ENCODE data around the gene PDE4D.
"Not testable (repeated sequence)": the region's sequence is repeated elsewhere in the genome, so short reads cannot be mapped to it uniquely, and the experiment has no call there.

PDE4D gene

DNA sequence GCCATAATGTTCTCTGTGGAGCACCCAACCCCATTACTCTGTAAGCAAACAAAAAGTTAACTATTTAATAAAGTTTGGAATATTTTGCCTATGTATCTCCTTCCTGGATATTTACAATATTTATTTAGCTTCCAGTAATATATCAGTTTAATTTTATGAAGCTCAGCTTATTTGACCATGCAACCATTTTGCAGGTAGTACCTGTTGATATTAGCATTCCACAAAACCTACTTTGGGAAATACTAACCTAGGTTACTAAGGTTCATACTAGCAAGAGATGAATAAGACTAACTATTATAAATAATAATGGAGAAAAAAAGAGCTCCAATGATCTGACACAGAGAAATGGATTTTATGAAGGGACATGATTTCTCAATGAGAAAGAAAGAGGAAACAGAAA is 506.4 kb downstream of the PDE4D start:
- H3K4me3 ChIP-seq (ENCODE audit: low read length), result no peak overlapping the region
- no peak for DNase-seq (ENCODE audit: low read depth)
- no peak for TF ChIP-seq CTCF (conservative IDR thresholded peaks at IDR 0.05; ENCODE audit: low read length)

DNA sequence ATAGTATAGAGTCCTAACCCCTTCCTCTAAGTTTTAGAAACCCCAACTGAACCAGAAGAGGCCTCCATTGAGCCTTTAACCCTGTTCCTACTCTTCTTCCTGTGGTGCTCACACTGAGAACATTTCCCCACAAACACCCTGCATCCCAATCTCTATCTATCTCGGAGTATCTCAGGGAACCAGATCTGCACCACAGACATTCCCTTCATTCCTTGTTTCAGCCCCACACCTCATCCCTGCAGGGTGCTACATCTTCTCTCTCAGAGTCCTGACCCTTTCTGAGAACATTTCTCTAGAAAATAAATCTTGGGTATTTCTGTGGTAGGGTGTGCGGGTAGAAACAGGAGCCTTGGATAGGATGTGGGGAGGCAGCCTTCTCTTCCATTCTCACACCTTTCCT is 507.8 kb downstream of the PDE4D start:
- no peak for TF ChIP-seq CTCF (conservative IDR thresholded peaks at IDR 0.05; ENCODE audit: low read length)
- no peak for DNase-seq (ENCODE audit: low read depth)
- no peak overlapping the region for H3K4me3 ChIP-seq (ENCODE audit: low read length)

DNA sequence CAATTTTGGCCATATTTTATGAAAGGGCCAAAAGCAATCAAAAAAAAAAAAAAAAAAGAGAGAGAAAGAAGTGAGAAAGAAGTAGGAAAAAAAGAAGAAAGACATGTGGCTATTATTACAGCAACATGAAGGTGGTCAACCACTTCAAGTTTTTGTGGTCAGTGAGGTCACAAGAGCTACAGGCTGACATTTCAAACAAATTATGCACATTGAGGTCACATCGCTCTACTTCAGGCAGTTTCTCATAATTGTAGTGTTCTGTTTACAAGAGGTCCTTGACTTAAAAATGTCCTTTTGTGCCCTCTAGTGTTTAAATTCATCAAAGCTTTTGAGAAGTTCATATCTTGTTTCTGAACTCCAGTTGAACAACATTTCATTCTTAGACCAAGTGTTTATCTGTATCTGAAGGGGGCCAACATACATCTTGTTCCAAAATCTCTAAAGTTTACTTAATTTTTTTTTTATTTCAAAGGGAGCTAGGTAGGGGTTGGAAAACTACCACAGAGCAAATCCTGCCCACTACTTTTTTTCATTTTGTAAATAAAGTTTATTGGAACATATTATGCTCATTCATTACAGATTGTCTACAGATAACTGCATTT is 513.1 kb downstream of the PDE4D start:
- no peak overlapping the region for H3K4me3 ChIP-seq (ENCODE audit: low read length)
- TF ChIP-seq CTCF (conservative IDR thresholded peaks at IDR 0.05; ENCODE audit: low read length), result peak; percentile 63
- DNase-seq (ENCODE audit: low read depth), result peak; percentile 79

GRCh38 chr5:59374036-59374435 is 519.5 kb downstream of the PDE4D start:
- DNase-seq (ENCODE audit: low read depth); H3K4me3 ChIP-seq (ENCODE audit: low read length): not testable (repeated sequence)

- TF ChIP-seq CTCF (conservative IDR thresholded peaks at IDR 0.05; ENCODE audit: low read length), result no peak
- H3K4me3 ChIP-seq (ENCODE audit: low read length), result no peak overlapping the region
- no peak for DNase-seq (ENCODE audit: low read depth)
These were observed 521.9 kb downstream of the PDE4D start for GRCh38 chr5:59371525-59372127.

GRCh38 chr5:59368951-59369350 is 524.6 kb downstream of the PDE4D start:
- DNase-seq (ENCODE audit: low read depth), result no peak
- TF ChIP-seq CTCF (conservative IDR thresholded peaks at IDR 0.05; ENCODE audit: low read length), result no peak
- H3K4me3 ChIP-seq (ENCODE audit: low read length), result no peak overlapping the region

GRCh38 chr5:59367791-59368394 is 525.6 kb downstream of the PDE4D start:
- H3K4me3 ChIP-seq (ENCODE audit: low read length), result no peak overlapping the region
- peak; percentile 91 for TF ChIP-seq CTCF (conservative IDR thresholded peaks at IDR 0.05; ENCODE audit: low read length)
- peak; percentile 61 for DNase-seq (ENCODE audit: low read depth)

All from AG10803 (cell line).